H1 (cell line): ENCODE measurements around the gene ERI2. TPM values are rescaled to one million over a fixed set of nuclear protein-coding genes. Genes with fewer than 3 reads are reported as not detected.

Source experiments
- CTCF ChIA-PET: fragments of 300-600 bp; sonication (Branson Sonifier 250); formaldehyde crosslinking; loops from one replicate; lab custom pipeline; 2021; ENCODE audit not compliant: partially characterized antibody; lab: Charles Lee
- POLR2A ChIA-PET: fragments of 300-600 bp; sonication (Branson Sonifier 250); formaldehyde crosslinking; loops from one replicate; lab custom pipeline; 2021; ENCODE audit warnings: inconsistent platforms; ENCODE audit not compliant: partially characterized antibody; lab: Charles Lee
- DNase-seq, 2 experiments: peaks; one replicate each; pipeline versions ENCODE4 v3.0.0 to v3.0.0-alpha.2; 2010 to 2022; ENCODE audit warnings: low spot score in 2 of 2, low read depth in 1 of 2, mixed read lengths in 1 of 2
- FAIRE-seq: peaks from 2 replicates; lab custom pipeline; 2011; peaks lifted over from hg19 to GRCh38; lab: Jason Lieb, UNC
- H2AFZ ChIP-seq: 2 replicates; pipeline ENCODE4 v1.8.1; 2012; ENCODE audit warnings: low read length, inconsistent platforms
- H2AK5ac ChIP-seq: 2 replicates; pipeline ENCODE4 v1.6.1; 2013; ENCODE audit warnings: low read depth, low read length
- H2BK120ac ChIP-seq: replicated peaks from 2 replicates; pipeline ENCODE3; 2013; ENCODE audit warnings: low read depth, low read length, inconsistent platforms
- H2BK12ac ChIP-seq: 2 replicates; pipeline ENCODE4 v1.6.1; 2013; ENCODE audit warnings: low read depth, low read length
- H2BK15ac ChIP-seq: 2 replicates; pipeline ENCODE4 v1.6.1; 2013; ENCODE audit warnings: low read length
- H2BK20ac ChIP-seq: 2 replicates; pipeline ENCODE4 v1.6.1; 2013; ENCODE audit warnings: low read length
- H2BK5ac ChIP-seq: 2 replicates; pipeline ENCODE4 v1.6.1; 2013; ENCODE audit warnings: low read depth, low read length
- H3K14ac ChIP-seq: 2 replicates; pipeline ENCODE4 v1.6.1; 2013; ENCODE audit warnings: inconsistent platforms; ENCODE audit not compliant: insufficient read length
- H3K18ac ChIP-seq: 2 replicates; pipeline ENCODE4 v1.6.1; 2013; ENCODE audit warnings: low read length; ENCODE audit errors: extremely low read depth
- H3K23ac ChIP-seq: 2 replicates; pipeline ENCODE4 v1.6.1; 2013; ENCODE audit warnings: inconsistent platforms; ENCODE audit not compliant: insufficient read length
- H3K23me2 ChIP-seq: 2 replicates; pipeline ENCODE4 v1.6.1; 2013; ENCODE audit warnings: low read depth, low read length
- H3K27ac ChIP-seq: 2 replicates; pipeline ENCODE4 v1.6.1; 2011; ENCODE audit warnings: low read depth, low read length, inconsistent platforms
- H3K27me3 ChIP-seq, 4 experiments: replicated peaks in 1 of 4; 1 replicate in 1 of 4; 2 replicates in 3 of 4; pipeline versions ENCODE4 v1.6.1 to v1.8.1; 2011 to 2013; ENCODE audit warnings: low read length in 3 of 4, mild to moderate bottlenecking in 3 of 4, inconsistent platforms in 2 of 4, mixed read lengths in 2 of 4, moderate library complexity in 1 of 4; ENCODE audit not compliant: control insufficient read depth in 3 of 4, insufficient read depth in 3 of 4; ENCODE audit errors: extremely low read depth in 1 of 4
- H3K36me3 ChIP-seq, 4 experiments: 2 replicates each; pipeline versions ENCODE4 v1.6.1 to v1.8.1; 2011 to 2013; ENCODE audit warnings: mild to moderate bottlenecking in 4 of 4, low read length in 3 of 4, moderate library complexity in 2 of 4, control low read depth in 1 of 4, inconsistent platforms in 1 of 4; ENCODE audit not compliant: insufficient read depth in 4 of 4, control insufficient read depth in 2 of 4
- H3K4ac ChIP-seq: replicated peaks from 2 replicates; pipeline ENCODE3; 2013; ENCODE audit warnings: low read length, low read depth, mixed read lengths, inconsistent platforms; ENCODE audit not compliant: insufficient read length
- H3K4me1 ChIP-seq, 4 experiments: replicated peaks in 1 of 4; 1 replicate in 1 of 4; 2 replicates in 3 of 4; pipeline versions ENCODE4 v1.6.1 to v1.8.1; 2011 to 2013; ENCODE audit warnings: low read length in 3 of 4, inconsistent platforms in 2 of 4, mixed read lengths in 1 of 4; ENCODE audit not compliant: insufficient read depth in 4 of 4, control insufficient read depth in 3 of 4
- H3K4me2 ChIP-seq, 2 experiments: 2 replicates each; pipeline versions ENCODE4 v1.6.1 to v1.8.1; 2011 to 2013; ENCODE audit warnings: low read depth in 2 of 2, low read length in 2 of 2, control low read depth in 1 of 2, inconsistent platforms in 1 of 2, mild to moderate bottlenecking in 1 of 2; ENCODE audit not compliant: insufficient read depth in 1 of 2
- H3K4me3 ChIP-seq, 4 experiments: fragments of 200-600, 300-600 bp in 1 of 4; sonication (generic), shearing (Covaris generic), sonication (Bioruptor Twin) in 1 of 4; 2 replicates each; pipeline versions ENCODE4 v1.5.1 to v1.8.1; 2011 to 2016; ENCODE audit warnings: low read length in 4 of 4, low read depth in 3 of 4, control low read depth in 2 of 4, inconsistent platforms in 2 of 4, mild to moderate bottlenecking in 2 of 4, mixed read lengths in 1 of 4, moderate library complexity in 1 of 4; ENCODE audit not compliant: insufficient read depth in 2 of 4; ENCODE audit errors: extremely low read depth in 1 of 4
- H3K56ac ChIP-seq: replicated peaks from 2 replicates; pipeline ENCODE3; 2013; ENCODE audit warnings: low read depth, mild to moderate bottlenecking, mixed read lengths, low read length, inconsistent platforms; ENCODE audit not compliant: insufficient read length
- H3K79me1 ChIP-seq: 2 replicates; pipeline ENCODE4 v1.6.1; 2013; ENCODE audit warnings: low read depth, low read length, control low read depth
- H3K79me2 ChIP-seq, 2 experiments: 2 replicates each; pipeline versions ENCODE4 v1.6.1 to v1.8.1; 2012 to 2013; ENCODE audit warnings: low read length in 2 of 2, mild to moderate bottlenecking in 2 of 2, inconsistent platforms in 1 of 2; ENCODE audit not compliant: insufficient read depth in 2 of 2, control insufficient read depth in 1 of 2
- H3K9ac ChIP-seq, 4 experiments: replicated peaks in 1 of 4; 1 replicate in 1 of 4; 2 replicates in 3 of 4; pipeline versions ENCODE4 v1.6.1 to v1.8.1; 2011 to 2013; ENCODE audit warnings: low read depth in 3 of 4, low read length in 3 of 4, control low read depth in 2 of 4, mild to moderate bottlenecking in 2 of 4, moderate library complexity in 2 of 4, inconsistent platforms in 1 of 4; ENCODE audit errors: extremely low read depth in 1 of 4
- H3K9me3 ChIP-seq, 2 experiments: 2 replicates each; pipeline versions ENCODE4 v1.6.1 to v1.8.1; 2012 to 2013; ENCODE audit warnings: mild to moderate bottlenecking in 2 of 2, moderate library complexity in 2 of 2, control low read depth in 1 of 2, inconsistent platforms in 1 of 2, low read depth in 1 of 2, low read length in 1 of 2, mixed read lengths in 1 of 2; ENCODE audit not compliant: insufficient read depth in 2 of 2
- H4K20me1 ChIP-seq, 2 experiments: replicated peaks in 1 of 2; 2 replicates each; pipeline versions ENCODE3 to v1.8.1; 2011 to 2013; ENCODE audit warnings: inconsistent platforms in 2 of 2, low read length in 2 of 2, mild to moderate bottlenecking in 1 of 2; ENCODE audit not compliant: insufficient read depth in 2 of 2, control insufficient read depth in 1 of 2
- H4K5ac ChIP-seq: 2 replicates; pipeline ENCODE4 v1.6.1; 2013; ENCODE audit warnings: low read length, low read depth, mixed read lengths, inconsistent platforms; ENCODE audit not compliant: insufficient read length
- H4K8ac ChIP-seq: 2 replicates; pipeline ENCODE4 v1.8.0; 2013; ENCODE audit warnings: mild to moderate bottlenecking, moderate library complexity, low read length, inconsistent platforms; ENCODE audit not compliant: insufficient read depth; ENCODE audit errors: extremely low read depth
- H4K91ac ChIP-seq: replicated peaks from 2 replicates; pipeline ENCODE3; 2013; ENCODE audit warnings: low read length, mixed read lengths, inconsistent platforms; ENCODE audit not compliant: insufficient read length
- BRCA1 ChIP-seq: IDR thresholded peaks from 2 replicates; pipeline ENCODE4 v1.6.1; 2012; ENCODE audit warnings: low read depth, low read length, improper control_type of control experiment
- CBX5 ChIP-seq: fragments of 300-800, 300-1000 bp; sonication (generic); IDR thresholded peaks from 2 replicates; pipeline ENCODE4 v1.7.1; 2016; ENCODE audit warnings: antibody characterized with exemption, low read length, low read depth
- CEBPB ChIP-seq: IDR thresholded peaks from 2 replicates; pipeline ENCODE4 v1.6.1; 2012; ENCODE audit warnings: low read depth, low read length
- EP300 ChIP-seq, 2 experiments: IDR thresholded peaks; 1 replicate in 1 of 2; 2 replicates in 1 of 2; pipeline ENCODE4 v1.6.1; 2011 to 2012; ENCODE audit warnings: low read depth in 2 of 2, low read length in 2 of 2, mild to moderate bottlenecking in 2 of 2, borderline replicate concordance in 1 of 2, inconsistent platforms in 1 of 2, moderate library complexity in 1 of 2
- GABPA ChIP-seq: IDR thresholded peaks from 2 replicates; pipeline ENCODE4 v1.6.1; 2011; ENCODE audit warnings: mild to moderate bottlenecking, low read length, moderate library complexity, borderline replicate concordance; ENCODE audit not compliant: insufficient read depth
- KDM1A ChIP-seq: fragments of 200-600, 300-600 bp; sonication (generic); IDR thresholded peaks from 2 replicates; pipeline ENCODE4 v1.7.1; 2016; ENCODE audit warnings: mild to moderate bottlenecking, low read length, borderline replicate concordance
- NANOG ChIP-seq: IDR thresholded peaks from 2 replicates; pipeline ENCODE4 v1.6.1; 2011; ENCODE audit warnings: low read length, low read depth, mild to moderate bottlenecking, inconsistent platforms; ENCODE audit not compliant: insufficient read depth, poor library complexity, severe bottlenecking
- PHF8 ChIP-seq: fragments of 200-600 bp; sonication (generic); conservative IDR thresholded peaks from 2 replicates; pipeline ENCODE4 v1.7.1; 2012; ENCODE audit warnings: low read depth, mild to moderate bottlenecking, inconsistent platforms, low read length, moderate library complexity
- RBBP5 ChIP-seq: IDR thresholded peaks from 2 replicates; pipeline ENCODE4 v1.7.1; 2012; ENCODE audit warnings: low read depth, mild to moderate bottlenecking, inconsistent platforms, low read length, moderate library complexity, borderline replicate concordance
- SIN3A ChIP-seq, 2 experiments: IDR thresholded peaks in 1 of 2; conservative IDR thresholded peaks in 1 of 2; 2 replicates each; pipeline ENCODE4 v1.6.1; 2011 to 2012; ENCODE audit warnings: low read length in 2 of 2, improper control_type of control experiment in 1 of 2, low read depth in 1 of 2, mild to moderate bottlenecking in 1 of 2
- SP1 ChIP-seq: IDR thresholded peaks from 2 replicates; pipeline ENCODE4 v1.6.1; 2011; ENCODE audit warnings: low read depth, low read length
- SUZ12 ChIP-seq: fragments of 200-600 bp; sonication (generic); IDR thresholded peaks from 2 replicates; pipeline ENCODE4 v1.6.1; 2012; ENCODE audit warnings: mild to moderate bottlenecking, inconsistent platforms, low read length, moderate library complexity, mixed read lengths
- TAF1 ChIP-seq: IDR thresholded peaks from 2 replicates; pipeline ENCODE4 v1.6.1; 2011; ENCODE audit warnings: mild to moderate bottlenecking, low read depth, low read length
- ZNF274 ChIP-seq: IDR thresholded peaks from 2 replicates; pipeline ENCODE4 v1.7.0; 2012; ENCODE audit warnings: low read length, borderline replicate concordance; ENCODE audit errors: extremely low read depth
- WGBS, 2 experiments: shearing (Covaris generic) in 1 of 2; methylation state at CpG; one replicate each; pipeline versions ENCODE4 v1.1.6 to v1.1.7; 2013 to 2015; ENCODE audit warnings: low lambda C conversion rate in 2 of 2, mixed read lengths in 2 of 2, inconsistent platforms in 1 of 2, low coverage in 1 of 2, missing lambda C conversion rate in 1 of 2; ENCODE audit not compliant: insufficient replicate concordance in 2 of 2, insufficient coverage in 1 of 2, insufficient read length in 1 of 2; ENCODE audit errors: extremely low coverage in 1 of 2, missing lambda C conversion rate in 1 of 2; 5-methylcytosine and 5-hydroxymethylcytosine counted together
- polyA plus RNA-seq, 7 experiments: library from polyadenylated mRNA; depleted of rRNA in 3 of 7; stranded (reverse) in 5 of 7; unstranded in 2 of 7; fragments of >200 nt in 5 of 7; fragments of 200-250 nt in 2 of 7; gene quantifications; 1 replicate in 5 of 7; 2 replicates in 1 of 7; 4 replicates in 1 of 7; pipeline versions ENCODE4 v1.2.1 to v1.2.3, GENCODE V29; 2011 to 2013; ENCODE audit warnings: missing spikeins in 2 of 7, mixed read lengths in 2 of 7
- total RNA-seq: library from RNA; stranded (reverse); fragmentation: NEBNext Ultra II Directional; extraction: Animal tissue kit (Norgen Biotek cat#: 25700); gene quantifications from 2 replicates; pipeline ENCODE4 v1.2.1, GENCODE V29; 2021

Gene ERI2
- total and polyA plus RNA-seq, 2 of the 8 experiments (the other 6 are each of a cell fraction or from before 2014, with no cell fraction given) = 11.0 to 12.6 TPM

DNA sequence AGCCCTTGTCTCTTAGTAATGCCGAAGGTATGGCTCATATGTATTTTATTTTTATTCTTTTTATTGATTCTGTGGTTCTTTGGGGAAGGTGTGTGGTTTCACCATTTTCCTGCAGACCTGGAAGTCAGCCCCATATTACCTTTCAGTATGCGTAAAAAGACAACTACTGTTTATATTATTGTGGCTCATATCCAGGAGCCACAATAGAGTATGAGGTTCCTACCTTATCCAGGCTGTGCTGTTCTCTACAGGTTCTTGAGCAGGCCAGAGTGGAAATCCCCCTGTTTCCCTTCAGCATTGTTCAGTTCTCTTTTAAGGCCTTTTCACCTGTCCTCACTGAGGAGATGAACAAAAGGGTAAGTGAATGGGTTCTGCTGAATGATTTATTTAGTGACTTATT is 33.2 kb upstream of the ERI2 start:
- Histone ChIP-seq H3K18ac (no peak overlapping the region), H2BK12ac (no peak overlapping the region), H3K23me2 (no peaks in the 10 kb centered on the region), H3K79me2 (no peaks in the 10 kb centered on the region), H3K9me3 (peaks cover 5 to 6% of the 10 kb centered on the region in 2 experiments), H2AK5ac (no peak overlapping the region), H3K27me3 (no peaks in the 10 kb centered on the region), H3K56ac (no peak overlapping the region), H3K36me3 (peaks cover 2 to 18% (median 9%) of the 10 kb centered on the region in 4 experiments; a peak in 7 of 8 replicates), H4K91ac (no peak overlapping the region), H4K8ac (no peak overlapping the region), H4K20me1 (no peaks in the 10 kb centered on the region), H3K27ac (no peak overlapping the region), H4K5ac (no peak overlapping the region), H3K9ac (peak overlapping the region in 1 of 4 experiments; percentile 34; a peak in 1 of 7 replicates), H2BK20ac (no peak overlapping the region), H2AFZ (no peak overlapping the region), H2BK120ac (no peak overlapping the region), H3K4ac (no peak overlapping the region), H2BK15ac (no peak overlapping the region), H3K4me3 (no peak overlapping the region), H3K4me2 (no peak overlapping the region), H3K14ac (no peak overlapping the region), H3K79me1 (no peaks in the 10 kb centered on the region), H3K23ac (no peak overlapping the region), H2BK5ac (no peak overlapping the region), H3K4me1 (no peaks in the 10 kb centered on the region)
- DNase-seq (no peak), FAIRE-seq (no peak)
- CTCF ChIA-PET = no interaction called here
- 83% methylated on average over 2 of the region's 2 CpGs; no CpG with 5 or more reads in 1 of the 2 experiments for WGBS, 2 experiments
- POLR2A ChIA-PET = no interaction called here
- TF ChIP-seq KDM1A (no peak), GABPA (no peak), CBX5 (no peak), TAF1 (no peak), SIN3A (conservative IDR thresholded peaks at IDR 0.05 in 1 of 2, IDR thresholded peaks at IDR 0.05 in 1 of 2; ENCODE audit: low read depth in 1 of 2, low read length in 2 of 2) (no peak), PHF8 (no peak), ZNF274 (no peak), RBBP5 (no peak), SUZ12 (no peak), NANOG (no peak), SP1 (no peak), CEBPB (no peak), BRCA1 (no peak), EP300 (IDR thresholded peaks at IDR 0.05; ENCODE audit: borderline replicate concordance in 1 of 2, low read depth in 2 of 2, low read length in 2 of 2) (no peak)
